ENCODE results near the gene WWC2.

- TF ChIP-seq CTCF (conservative IDR thresholded peaks at IDR 0.05; ENCODE audit: low read length) (no peak), EZH2phosphoT487 (IDR thresholded peaks at IDR 0.05; ENCODE audit: borderline replicate concordance, low read depth, low read length) (no peak)
Measured at GRCh38 chr4:183300070-183300469, 201.0 kb downstream of the WWC2 start.
